H1 (cell line): Measurements from ENCODE around the gene GNG11.

Experiments used
- ATF2 ChIP-seq: IDR thresholded peaks from 2 replicates; pipeline ENCODE4 v1.6.1; 2012; ENCODE audit warnings: low read length, inconsistent platforms
- CHD1 ChIP-seq: IDR thresholded peaks from 2 replicates; pipeline ENCODE4 v1.6.1; 2012; ENCODE audit warnings: low read depth, low read length, improper control_type of control experiment
- CTCF ChIP-seq, 3 experiments: IDR thresholded peaks; 1 replicate in 2 of 3; 2 replicates in 1 of 3; pipeline versions ENCODE4 v1.5.1 to v1.6.1; 2011; ENCODE audit warnings: low read length in 3 of 3, mild to moderate bottlenecking in 3 of 3, inconsistent platforms in 2 of 3, low read depth in 1 of 3, moderate library complexity in 1 of 3; ENCODE audit not compliant: insufficient read depth in 1 of 3; ENCODE audit errors: control extremely low read depth in 1 of 3
- GABPA ChIP-seq: IDR thresholded peaks from 2 replicates; pipeline ENCODE4 v1.6.1; 2011; ENCODE audit warnings: mild to moderate bottlenecking, low read length, moderate library complexity, borderline replicate concordance; ENCODE audit not compliant: insufficient read depth
- JUND ChIP-seq: IDR thresholded peaks from 2 replicates; pipeline ENCODE4 v1.6.1; 2011; ENCODE audit warnings: mild to moderate bottlenecking, improper control_type of control experiment, low read length
- PHF8 ChIP-seq: fragments of 200-600 bp; sonication (generic); conservative IDR thresholded peaks from 2 replicates; pipeline ENCODE4 v1.7.1; 2012; ENCODE audit warnings: low read depth, mild to moderate bottlenecking, inconsistent platforms, low read length, moderate library complexity
- POLR2A ChIP-seq, 2 experiments: IDR thresholded peaks; 1 replicate in 1 of 2; 2 replicates in 1 of 2; pipeline ENCODE4 v1.6.1; 2011; ENCODE audit warnings: low read depth in 2 of 2, low read length in 2 of 2, mild to moderate bottlenecking in 2 of 2; ENCODE audit errors: control extremely low read depth in 1 of 2
- POLR2AphosphoS5 ChIP-seq: IDR thresholded peaks from 2 replicates; pipeline ENCODE4 v1.6.1; 2011; ENCODE audit warnings: low read depth, low read length
- YY1 ChIP-seq: IDR thresholded peaks from 2 replicates; pipeline ENCODE4 v1.6.1; 2011; ENCODE audit warnings: low read depth, mild to moderate bottlenecking, low read length

- TF ChIP-seq POLR2A (IDR thresholded peaks at IDR 0.05; ENCODE audit: control extremely low read depth in 1 of 2, low read depth in 2 of 2, low read length in 2 of 2) (no peak), ATF2 (no peak), CTCF (IDR thresholded peaks at IDR 0.05; ENCODE audit: control extremely low read depth in 1 of 3, insufficient read depth in 1 of 3, low read depth in 1 of 3, low read length in 3 of 3) (no peak), GABPA (no peak), YY1 (no peak), JUND (no peak), POLR2AphosphoS5 (no peak), CHD1 (no peak), PHF8 (no peak)
These were observed 42.2 kb upstream of the GNG11 start for GRCh38 chr7:93879356-93879755.
